C1 segment of cervical spinal cord (tissue), 14 donors: ENCODE results near the gene PTCHD4.
"Not testable (repeated sequence)": the region's sequence is repeated elsewhere in the genome, so short reads cannot be mapped to it uniquely, and the experiment has no call there.

Source experiments
- DNase-seq, 14 donors: peaks; one replicate each; lab custom pipeline; 2025; lab: John Stamatoyannopoulos, UW

Gene PTCHD4

DNA sequence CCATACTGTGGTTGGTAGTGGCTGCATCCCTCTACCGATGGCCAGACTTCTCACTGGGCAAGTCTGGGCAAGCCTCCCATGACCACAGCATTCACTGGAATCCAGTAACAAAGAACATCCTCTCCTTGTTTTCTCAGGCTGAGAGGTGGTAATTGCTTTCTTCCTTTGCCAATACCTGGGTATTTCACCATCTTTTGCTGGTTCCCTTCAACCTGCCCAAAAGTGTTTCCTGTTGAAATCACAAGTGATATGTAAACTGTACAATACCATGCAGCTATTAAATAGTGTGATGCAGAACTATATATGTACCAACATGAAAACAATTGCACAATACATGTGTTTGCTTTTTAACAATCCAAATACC lies at the start of gene PTCHD4:
Gene PTCHD4 (minus strand): TSS at position 55 of the 364 bp plus-strand sequence. CDS start 42,240 bp downstream, outside the sequence.
- DNase-seq: no peak

DNA sequence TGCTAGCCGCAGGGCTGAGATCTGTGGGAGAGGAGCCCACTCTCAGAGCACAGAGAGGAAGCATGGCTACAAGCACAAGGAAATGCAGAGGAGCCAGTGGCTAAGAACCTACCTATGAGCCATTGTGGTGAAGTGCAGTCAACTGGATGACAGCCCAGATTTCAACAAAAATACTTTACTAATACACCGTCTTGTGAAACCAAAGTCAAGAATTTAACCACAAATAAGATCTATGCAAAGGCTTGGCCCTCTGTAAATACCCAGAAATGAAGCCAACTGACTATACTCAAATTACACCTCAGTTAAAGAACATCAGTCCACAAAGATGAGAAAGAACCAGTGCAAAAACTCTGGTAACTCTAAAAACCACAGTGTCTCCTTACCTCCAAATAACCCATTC lies 40.1 kb upstream of the PTCHD4 start:
- DNase-seq: no peak

DNA sequence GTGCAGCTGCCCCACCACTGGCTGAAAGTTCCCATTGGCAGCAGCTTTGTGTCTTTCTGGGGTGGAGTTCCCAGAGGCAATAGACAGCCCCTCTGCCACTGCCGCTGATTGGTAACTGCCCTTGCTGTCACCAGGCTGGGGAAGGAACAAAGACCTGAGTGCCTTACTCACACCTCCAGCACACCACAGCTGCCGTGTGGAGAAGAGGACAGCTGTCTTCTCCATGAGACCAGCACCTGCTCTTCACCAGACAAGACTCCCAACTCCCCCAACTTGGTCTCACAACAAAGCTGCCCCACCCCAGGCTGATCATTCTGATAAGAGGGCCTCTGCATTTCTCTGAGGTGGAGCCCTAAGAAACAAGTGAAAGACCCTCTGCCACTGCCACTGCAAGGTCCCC lies 39.7 kb upstream of the PTCHD4 start:
- no peak for DNase-seq

DNA sequence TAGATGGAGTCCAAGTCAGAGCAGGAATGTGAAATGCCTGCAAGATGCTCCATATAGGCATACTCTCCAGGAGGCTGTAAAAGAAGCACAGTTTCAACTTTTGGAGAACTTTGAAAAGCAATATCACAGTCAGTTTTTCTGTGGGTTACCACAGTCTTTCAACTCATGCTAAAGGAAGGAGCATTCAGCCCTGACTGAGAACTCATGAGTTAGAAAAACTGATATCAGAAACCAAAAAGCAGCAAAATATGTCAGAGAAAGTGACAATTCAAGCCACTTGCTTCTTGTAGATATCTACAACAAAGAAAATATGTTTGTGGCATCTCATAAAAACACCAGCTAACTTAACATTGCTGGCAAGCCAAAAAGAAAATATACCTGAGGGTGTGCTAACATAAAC lies 36.1 kb upstream of the PTCHD4 start:
- no peak for DNase-seq

DNA sequence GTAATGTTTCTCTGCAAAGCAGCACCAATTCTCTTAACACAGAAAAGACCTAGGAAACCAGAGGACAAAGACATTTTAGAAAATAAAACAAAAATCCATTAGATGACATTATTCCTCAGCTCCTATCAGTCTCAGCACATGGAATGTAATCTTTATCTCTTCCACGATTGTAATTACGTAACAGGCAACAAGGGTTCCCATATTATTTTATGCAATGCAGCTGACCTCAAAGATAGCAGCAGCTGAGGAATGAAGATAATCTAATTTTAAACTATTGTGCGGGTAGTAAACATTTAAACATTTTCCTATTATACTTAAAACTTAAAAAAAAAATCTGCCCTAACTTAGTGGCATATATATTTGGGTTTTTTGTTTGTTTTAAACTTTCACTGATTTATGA lies 33.0 kb upstream of the PTCHD4 start:
- DNase-seq: no peak

DNA sequence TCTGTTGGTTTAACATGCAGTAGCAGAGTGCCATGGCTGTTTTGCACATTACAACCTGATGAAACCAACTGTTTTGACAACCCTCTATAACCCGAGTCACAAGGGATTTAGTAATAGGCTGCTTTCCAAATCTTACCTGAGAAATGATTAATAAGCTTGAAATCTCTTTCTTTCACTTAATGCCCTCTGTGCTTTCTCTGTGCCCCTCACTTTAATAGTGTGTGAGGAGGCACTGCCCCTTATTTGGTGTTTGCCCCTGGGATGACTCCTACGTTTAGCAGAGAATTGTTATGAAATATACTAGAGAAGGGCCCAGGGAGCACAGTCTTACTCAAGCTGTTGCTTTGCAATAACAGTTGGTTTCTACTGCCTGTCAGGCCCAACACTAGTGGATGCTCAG lies 31.0 kb upstream of the PTCHD4 start:
- DNase-seq: no peak

DNA sequence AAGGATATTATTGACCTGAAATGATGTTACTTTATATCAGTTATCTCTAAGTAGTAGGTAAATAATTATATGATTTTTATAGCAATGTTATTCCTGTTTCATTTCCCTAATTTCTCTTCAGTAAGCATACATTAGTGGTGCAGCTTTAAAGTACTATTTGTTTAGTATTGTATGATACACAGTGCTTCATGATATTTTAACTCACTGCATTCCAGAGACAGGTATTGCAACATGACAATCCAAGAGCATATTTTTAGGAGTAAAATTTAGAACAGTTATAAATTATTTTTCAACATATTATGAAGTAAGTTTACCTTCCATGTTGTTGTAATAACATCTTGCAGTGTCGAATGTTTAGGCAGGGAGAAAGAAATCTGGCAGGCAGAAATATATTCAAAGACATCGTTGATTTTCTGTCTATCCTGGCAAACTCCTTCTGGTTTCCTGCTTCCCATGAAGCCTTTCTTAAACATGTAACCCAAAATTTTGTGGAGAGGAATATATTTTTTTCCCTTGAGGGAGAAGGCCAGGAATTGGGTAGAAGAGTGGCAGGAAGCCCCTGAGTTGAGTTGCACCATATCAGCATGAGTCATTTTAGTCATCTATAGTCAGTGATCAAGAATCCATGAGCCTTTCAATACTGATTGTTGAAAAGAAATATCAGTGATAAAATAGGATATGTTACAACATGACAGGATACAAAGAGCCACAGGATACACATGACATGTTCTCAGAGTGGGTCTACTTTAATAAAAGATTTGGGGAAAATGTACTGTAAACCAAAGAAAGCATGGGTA lies 29.0 kb upstream of the PTCHD4 start:
- no peak for DNase-seq

DNA sequence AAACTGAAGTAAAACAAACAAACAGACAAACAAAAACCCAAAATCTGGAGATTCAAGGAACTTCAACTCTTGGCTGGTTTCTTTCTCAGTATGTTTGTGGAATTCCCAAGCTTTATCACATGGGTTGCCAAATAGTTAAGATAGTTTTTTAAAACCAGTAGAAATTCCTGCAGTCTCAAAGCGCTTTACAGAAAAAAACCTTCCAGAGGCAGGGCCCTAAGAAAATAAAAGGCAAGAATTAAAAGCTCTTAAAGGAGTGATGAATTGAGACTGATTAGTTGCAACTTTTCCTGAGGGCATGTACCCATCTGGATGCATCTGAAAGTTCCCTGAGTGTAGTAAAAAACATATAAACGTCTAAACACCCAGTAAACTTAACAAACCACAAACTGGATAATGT lies 25.9 kb upstream of the PTCHD4 start:
- no peak for DNase-seq

DNA sequence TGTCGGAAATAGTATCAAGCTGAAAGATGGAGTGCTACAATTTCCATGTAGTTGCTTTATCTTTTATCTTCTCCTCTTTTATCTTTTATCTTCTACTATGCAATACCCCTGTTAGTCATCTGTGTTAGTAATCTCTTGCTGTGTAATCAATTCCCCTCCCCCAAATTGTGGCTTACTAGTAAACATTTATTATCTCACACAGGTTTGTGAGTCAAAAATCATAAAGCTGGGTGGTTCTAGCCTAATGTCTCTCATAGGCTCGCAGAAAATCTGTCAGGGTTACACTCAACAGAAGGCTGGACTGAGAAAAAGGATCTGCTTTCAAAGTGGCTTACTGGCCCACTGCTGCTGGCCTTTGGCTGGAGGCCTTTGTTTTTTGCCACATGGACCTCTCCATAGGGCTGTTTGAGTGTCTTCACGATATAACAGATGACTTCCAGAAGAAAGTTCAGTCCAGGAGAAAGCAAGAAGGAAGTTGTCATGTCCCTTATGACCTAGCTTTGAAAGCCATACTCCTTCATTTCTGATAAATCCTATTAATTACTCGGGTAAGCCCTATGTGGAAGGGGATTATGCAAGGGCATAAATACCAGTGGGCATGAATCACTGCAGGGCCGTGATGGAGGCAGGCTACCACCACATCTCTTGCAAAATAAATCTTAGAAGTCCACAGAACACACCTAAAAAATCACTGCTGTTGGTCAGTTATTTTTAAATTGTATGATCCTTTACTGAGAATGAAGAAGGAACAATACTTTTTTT lies 24.5 kb upstream of the PTCHD4 start:
- no peak for DNase-seq

DNA sequence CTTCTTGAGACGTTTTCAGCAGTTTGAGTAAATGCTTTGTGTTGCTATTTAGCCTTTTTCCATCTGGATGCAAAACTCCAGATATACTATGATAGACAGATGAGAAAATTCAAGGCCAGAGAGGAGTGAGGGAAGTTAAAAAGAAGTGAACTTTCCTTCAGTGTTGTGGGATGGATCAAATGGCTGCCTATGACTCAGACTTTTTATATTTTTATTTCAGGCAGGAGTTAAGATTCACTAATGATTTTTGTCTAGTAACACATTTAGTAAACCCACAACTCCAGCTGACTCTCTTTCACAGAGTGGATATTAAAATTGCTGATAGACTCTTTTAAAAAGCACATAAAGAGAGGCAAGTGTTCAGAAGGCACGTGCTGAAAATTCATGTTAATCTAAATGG lies 23.2 kb upstream of the PTCHD4 start:
- no peak for DNase-seq

DNA sequence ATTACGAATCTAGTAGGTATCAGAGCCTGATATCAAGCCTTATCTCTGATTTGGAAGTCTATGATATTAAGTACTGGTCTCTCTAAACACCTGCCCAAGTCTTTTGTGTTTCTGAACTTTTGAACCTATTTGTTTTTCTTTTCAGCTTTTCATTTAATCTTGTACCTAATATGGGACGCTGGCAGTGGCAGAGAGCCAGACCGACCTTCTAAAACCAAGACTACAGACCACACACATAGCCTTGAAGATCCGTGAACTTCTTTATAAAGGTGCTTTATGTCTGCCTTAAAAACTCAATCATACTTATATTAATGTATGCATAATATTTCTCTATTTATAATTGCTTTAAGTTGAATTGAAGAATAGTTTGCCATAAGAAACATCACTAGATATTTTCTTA lies 12.6 kb upstream of the PTCHD4 start:
- no peak for DNase-seq

DNA sequence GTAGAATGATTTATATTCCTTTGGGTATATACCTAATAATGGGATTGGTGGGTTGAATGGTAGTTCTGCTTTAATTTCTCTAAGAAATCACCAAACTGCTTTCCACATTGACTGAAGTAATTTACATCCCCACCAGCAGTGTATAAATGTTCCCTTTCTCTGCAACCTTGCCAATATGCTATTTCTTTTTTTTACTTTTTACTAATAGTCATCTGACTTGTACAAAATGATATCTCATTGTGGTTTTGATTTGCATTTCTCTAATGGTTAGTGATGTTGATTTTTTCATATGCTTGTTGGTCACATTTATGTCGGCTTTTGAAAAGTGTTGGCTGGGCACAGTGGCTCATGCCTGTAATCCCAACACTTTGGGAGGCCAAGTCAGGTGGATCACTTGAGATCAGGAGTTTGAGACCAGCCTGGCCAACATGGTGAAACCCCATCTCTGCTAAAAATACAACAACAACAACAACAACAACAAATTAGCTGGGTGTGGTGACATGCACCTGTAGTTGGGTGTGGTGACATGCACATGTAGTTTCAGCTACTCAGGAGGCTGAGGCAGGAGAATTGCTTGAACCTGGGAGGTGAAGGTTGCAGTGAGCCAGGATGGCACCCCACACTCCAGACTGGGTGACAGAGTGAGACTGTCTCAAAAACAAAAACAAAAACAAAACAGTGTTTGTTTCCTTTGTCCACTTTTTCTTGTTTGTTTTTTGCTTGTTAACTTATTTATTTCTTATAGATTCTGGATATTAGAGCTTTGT lies 11.2 kb upstream of the PTCHD4 start:
- DNase-seq: not testable (repeated sequence)

DNA sequence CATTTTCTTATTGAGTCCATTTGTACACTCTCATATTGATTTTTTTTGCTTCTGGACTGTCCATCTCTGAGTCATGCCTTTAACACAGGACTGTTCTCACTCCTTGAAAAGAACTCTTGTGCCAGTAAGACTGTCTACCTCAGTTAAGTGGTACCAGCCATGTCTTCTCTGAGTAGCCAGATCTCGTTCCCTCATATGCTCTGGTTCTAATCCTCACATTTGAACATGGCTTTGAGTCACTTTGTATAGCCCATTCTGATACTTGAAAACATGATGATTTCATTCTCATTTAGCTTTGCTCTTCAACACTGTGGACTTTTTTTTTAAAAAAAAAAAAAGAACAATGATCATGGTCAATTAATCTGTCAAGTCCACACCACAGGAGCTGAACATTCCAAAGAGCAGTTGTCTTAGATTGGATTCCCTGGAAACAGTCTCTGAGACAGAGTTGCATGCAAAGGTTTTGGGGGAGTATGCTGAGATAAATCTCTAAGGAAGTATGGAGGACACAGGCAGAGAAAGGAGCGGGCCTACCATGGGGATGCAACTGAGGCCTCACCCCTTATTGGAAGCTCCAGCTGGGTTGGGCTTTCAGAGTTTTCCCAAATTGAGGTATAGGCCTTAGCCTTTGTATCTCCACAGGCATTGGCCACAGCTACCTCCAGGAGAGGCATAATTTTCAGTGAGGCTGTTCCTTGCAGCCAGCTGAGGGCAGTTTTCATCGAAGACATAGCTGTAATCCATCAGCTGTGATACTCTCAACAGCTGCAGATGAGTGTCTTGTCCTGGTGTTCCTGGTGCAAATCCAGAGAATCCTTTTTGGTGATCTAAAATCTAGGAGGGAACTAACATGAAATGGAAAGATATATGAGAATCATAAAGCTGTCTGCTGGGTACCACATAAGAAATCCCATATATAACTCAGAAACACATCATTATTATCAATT lies 6.0 kb upstream of the PTCHD4 start:
- no peak for DNase-seq

DNA sequence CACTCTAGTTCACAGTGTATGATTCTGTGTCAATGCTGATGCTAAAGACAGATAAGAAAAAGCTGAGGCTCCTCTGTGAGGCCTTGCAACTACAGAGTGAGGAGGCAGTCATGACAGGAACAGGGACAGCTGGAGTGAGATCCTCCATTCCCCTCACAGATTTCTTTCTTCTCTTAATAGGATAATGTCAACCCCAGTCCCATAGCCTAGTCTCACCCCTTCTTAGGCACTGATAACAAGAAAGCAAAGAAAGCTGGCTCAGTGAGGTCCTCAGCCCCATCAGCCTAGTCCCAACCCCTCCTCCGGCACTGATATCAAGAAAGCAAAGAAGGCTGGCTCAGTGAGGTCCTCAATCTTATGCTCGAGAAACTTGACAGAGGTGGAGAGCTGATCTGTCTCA lies 2.1 kb upstream of the PTCHD4 start:
- DNase-seq: no peak

DNA sequence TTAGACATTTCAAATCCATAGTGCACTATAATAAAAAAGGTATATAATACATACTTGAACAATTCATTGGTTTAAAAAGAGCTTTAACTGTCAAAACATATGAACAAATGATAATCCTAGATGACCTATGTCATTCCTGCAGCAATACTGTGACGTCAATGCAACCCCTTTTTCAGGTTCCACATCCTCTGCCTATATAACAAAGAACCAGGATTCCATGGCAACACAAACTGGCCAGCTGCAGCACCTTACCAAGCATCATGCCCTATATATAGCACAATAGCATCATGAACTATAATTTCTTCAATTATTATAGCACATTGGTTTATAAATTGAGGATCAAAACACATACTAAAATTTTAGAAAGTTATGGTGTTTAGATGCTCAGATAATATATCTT lies 578 bp upstream of the PTCHD4 start:
- no peak for DNase-seq

DNA sequence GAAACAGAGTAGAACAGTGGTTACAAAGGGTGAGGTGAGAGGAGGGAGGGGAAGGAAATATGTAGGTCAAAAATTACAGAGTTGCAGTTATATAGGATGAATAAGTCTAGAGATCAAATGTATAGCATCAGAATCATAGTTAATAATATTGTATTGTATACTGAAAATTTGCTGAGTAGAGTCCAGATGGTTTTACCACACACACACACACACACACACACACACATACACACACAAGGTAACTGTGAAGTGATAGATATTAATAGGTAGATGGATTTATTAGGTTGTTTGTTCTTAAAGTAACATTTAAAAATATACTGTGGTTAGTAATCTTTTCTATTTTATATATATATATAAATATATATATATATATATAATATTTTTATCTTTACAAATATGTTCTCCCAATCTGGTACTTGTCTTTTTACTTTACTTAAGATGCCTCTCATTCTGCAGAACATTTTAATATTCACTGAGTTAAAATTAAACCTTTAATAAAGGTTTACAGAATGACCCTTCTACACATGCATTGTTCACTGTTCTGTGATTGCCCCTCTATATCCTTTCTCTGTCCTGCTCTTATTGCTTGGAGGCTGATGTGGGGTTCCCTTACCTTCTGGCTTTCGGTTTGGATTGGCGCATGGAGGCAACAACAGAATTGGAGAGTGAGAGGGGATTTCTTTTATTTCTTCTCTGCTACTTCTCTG lies 408 bp downstream of the PTCHD4 start:
- no peak for DNase-seq

DNA sequence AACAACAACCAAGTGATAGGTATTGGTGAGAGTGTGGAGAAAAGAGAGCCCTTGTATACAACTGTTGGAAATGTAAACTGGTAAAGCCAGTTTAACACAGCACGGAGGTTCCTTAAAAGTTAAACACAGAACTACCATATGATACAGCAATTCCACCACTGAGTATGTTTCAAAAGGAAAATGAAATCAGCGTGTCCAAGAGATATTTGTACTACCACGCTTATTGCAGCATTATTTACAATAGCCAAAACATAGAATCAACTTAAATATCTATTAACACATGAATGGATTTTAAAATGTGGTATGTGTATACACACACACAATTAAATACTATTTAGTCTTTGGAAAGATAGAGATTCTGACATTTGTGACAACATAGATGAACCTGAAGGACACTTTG lies 1.1 kb downstream of the PTCHD4 start:
- DNase-seq: no peak

DNA sequence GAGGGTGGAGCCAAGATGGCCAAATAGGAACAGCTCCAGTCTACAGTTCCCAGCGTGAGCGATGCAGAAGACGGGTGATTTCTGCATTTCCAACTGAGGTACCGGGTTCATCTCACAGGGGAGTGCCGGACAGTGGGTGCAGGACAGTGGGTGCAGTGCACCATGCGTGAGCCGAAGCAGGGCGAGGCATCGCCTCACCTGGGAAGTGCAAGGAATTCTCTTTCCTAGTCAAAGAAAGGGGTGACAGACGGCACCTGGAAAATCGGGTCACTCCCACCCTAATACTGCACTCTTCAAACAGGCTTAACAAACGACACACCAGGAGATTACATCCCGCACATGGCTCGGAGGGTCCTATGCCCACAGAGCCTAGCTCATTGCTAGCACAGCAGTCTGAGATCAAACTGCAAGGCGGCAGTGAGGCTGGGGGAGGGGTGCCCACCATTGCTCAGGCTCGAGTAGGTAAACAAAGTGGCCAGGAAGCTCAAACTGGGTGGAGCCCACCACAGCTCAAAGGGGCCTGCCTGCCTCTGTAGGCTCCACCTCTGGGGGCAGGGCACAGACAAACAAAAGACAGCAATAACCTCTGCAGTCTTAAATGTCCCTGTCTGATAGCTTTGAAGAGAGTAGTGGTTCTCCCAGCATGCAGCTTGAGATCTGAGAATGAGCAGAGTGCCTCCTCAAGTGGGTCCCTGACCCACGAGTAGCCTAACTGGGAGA lies 8.4 kb downstream of the PTCHD4 start:
- DNase-seq: not testable (repeated sequence)

DNA sequence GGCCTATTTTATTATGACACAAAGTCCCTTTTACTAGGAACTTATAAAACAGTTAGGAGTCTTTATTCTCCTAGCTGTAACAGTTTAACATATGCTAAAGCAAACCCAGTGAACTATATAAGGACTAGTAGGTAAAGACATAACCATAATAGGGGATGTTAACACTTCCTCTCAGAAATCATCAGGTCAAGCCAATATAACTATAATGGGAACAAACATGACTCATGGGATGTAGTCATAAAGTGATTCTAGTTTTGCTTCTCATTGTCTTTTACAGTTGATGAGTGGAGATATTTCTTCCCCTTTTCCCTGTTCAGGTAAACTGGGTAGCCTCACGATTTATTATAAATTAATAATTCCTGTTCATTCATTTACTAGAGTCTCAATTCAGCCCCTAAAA lies 9.7 kb downstream of the PTCHD4 start:
- DNase-seq: no peak

DNA sequence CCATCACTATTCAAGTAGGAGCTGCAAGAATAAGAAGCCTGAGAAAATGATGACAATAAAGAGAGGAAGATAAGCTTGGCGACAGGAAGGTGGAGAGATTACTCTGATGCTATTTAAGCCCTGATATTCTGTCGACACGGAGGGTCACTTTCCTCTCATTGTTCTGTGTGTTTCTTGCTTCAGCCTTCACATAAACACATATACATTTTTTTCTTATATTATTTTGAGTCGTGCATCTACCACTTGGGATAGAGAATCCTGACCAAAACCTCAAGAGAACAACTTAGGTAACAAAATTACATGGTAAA lies 10.5 kb downstream of the PTCHD4 start:
- no peak for DNase-seq
